B cell (primary cell): ENCODE measurements around the gene ESRRA.

ENCODE experiments used
- EZH2 ChIP-seq: IDR thresholded peaks from 2 replicates; pipeline ENCODE4 v1.6.1; 2012; ENCODE audit warnings: borderline replicate concordance, low read depth, mild to moderate bottlenecking, moderate library complexity, low read length; ENCODE audit not compliant: insufficient read depth, poor library complexity, severe bottlenecking
- TF ChIP-seq, protein P1 (sequence below): fragments of 200-600 bp; IDR thresholded peaks from one replicate; pipeline ENCODE4 v1.8.0; 2022; ENCODE audit warnings: antibody characterized with exemption, mild to moderate bottlenecking

DNA sequence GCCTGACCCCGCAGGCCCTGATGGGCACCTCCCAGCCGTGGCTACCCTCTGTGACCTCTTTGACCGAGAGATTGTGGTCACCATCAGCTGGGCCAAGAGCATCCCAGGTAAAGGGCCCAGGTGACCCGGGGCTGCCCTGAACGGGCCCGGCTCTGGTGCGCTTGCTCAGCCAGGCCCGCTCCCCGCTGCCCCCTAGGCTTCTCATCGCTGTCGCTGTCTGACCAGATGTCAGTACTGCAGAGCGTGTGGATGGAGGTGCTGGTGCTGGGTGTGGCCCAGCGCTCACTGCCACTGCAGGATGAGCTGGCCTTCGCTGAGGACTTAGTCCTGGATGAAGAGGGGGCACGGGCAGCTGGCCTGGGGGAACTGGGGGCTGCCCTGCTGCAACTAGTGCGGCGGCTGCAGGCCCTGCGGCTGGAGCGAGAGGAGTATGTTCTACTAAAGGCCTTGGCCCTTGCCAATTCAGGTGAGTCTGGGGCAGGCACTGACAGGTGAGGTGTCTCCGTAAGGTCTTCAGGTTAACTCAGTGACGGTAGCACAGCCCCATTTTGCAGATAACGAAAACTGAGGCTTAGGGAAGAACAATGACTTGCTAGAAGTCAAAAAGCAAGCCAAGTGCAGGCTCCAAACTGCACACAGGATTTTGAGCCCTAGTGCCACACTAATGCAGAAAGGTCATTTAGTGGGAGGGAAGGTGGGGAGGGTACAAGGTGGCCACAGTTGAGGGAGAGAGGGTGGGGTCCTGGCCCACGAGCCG is 9.7 kb downstream of the ESRRA start:
- TF ChIP-seq, protein P1, sequence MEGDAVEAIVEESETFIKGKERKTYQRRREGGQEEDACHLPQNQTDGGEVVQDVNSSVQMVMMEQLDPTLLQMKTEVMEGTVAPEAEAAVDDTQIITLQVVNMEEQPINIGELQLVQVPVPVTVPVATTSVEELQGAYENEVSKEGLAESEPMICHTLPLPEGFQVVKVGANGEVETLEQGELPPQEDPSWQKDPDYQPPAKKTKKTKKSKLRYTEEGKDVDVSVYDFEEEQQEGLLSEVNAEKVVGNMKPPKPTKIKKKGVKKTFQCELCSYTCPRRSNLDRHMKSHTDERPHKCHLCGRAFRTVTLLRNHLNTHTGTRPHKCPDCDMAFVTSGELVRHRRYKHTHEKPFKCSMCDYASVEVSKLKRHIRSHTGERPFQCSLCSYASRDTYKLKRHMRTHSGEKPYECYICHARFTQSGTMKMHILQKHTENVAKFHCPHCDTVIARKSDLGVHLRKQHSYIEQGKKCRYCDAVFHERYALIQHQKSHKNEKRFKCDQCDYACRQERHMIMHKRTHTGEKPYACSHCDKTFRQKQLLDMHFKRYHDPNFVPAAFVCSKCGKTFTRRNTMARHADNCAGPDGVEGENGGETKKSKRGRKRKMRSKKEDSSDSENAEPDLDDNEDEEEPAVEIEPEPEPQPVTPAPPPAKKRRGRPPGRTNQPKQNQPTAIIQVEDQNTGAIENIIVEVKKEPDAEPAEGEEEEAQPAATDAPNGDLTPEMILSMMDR, result no peak
- no peak for TF ChIP-seq EZH2
